Globus pallidus (tissue), 1 donor: ENCODE results near the gene JAZF1.
"Not testable (repeated sequence)": the region's sequence is repeated elsewhere in the genome, so short reads cannot be mapped to it uniquely, and the experiment has no call there.

ENCODE experiments used
- DNase-seq: peaks from one replicate; pipeline ENCODE4 v3.0.0-alpha.2; 2015; ENCODE audit warnings: low spot score

JAZF1 gene

DNA sequence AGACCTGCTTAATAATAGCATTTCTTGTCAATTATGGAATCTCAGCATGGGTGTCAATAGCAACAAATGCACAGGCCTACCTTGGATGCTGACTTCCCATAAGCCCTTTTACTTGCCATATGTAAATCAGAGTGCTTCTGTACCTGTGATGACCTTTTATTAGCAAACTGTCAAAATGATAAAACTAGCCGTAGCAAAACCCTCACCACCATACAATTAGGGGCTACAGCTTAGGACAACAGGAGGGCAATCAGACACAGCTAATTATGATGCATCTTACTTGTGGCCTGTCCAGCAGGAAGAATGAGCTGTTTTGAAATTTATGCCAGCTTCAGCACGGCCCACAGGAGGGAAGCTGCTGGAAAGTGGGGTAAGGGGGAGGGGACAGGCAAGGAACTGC lies 239.1 kb downstream of the JAZF1 start:
- DNase-seq, result no peak

DNA sequence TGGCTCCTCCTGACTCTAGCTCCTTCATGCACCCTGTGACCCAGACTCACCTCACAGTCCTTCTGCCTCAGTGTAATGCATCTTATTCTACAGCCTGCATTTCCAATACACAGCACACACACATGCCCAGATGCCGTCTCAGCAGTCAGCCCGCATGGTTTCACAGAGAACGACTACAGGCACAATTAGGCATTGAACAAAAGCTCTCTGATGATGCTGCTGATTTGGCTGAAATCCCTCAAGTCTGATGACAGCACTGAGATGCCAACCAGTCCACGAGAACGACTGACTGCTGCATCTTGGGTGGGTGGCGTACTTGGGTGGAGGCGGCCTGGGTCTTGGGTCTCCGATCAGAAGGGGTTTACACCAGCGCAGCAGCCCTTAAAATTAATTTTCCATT lies 240.3 kb downstream of the JAZF1 start:
- peak; percentile 92 for DNase-seq

DNA sequence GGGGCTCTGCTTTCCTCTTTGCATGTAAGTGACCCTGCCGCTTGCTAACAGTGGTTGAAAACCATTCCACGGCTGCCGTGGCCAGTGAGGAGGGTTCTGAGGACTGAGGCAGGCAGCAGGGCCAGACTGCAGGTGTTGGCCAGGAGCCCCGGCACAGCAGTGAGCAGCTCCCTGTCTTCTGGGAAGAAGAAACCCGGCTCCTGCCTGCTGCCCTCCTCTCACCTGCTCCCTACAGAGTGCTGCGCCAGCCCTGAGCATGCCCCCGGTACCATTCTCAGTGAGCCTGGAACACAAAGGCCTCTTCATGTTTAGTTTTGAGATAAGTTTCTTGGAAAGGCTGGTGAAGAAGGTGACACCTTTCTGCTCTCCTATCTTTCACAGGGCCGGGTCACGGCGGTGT lies 240.7 kb downstream of the JAZF1 start:
- no peak for DNase-seq

DNA sequence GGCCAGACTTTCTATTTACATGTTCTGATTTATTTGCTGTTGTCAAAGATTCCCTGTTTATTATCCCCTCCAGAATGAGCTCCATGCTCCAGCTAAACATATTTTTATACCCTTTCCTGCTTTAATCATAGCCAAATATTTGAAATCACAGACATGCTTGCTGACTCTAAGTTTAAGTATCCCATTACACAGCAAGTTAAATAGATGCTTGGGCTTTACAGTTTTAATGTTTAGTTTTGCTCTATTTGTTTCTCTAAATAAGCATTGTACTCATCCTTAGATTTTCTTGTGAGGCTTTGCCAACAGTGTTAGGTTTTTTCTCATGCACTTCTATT lies 243.9 kb downstream of the JAZF1 start:
- no peak for DNase-seq

DNA sequence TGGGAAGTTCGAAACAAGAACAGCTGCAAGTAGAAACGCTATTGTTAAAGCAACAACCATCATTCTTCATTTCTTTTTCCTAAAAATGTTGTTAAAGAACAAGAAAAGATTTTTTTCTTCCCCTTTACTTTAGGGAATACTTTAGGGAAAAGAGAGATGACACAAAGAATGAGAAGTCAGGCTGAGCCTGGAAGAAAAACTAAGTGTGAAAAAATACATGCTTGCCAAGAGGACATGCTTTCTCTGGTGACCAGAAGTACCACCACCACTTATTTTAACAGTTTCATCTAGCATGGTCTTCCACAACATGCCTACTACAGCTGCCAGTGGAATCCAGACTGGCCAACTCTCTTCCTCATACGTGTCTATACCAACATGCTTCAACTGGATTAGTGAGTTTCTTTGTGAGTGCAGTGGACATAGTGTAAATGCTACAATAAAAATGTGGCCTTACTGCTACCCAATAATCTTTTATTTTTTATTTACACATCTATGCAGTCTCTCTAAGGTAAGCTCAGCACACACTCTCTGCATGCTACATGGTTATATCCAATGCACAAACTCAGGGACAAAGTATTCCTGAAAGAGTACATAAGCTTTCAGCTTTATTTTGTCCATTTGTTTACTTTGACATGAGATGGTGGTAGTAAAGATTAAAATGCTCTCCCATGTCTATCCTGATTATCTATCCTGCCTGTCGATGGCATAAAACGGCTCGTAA lies 244.4 kb downstream of the JAZF1 start:
- DNase-seq, result no peak

DNA sequence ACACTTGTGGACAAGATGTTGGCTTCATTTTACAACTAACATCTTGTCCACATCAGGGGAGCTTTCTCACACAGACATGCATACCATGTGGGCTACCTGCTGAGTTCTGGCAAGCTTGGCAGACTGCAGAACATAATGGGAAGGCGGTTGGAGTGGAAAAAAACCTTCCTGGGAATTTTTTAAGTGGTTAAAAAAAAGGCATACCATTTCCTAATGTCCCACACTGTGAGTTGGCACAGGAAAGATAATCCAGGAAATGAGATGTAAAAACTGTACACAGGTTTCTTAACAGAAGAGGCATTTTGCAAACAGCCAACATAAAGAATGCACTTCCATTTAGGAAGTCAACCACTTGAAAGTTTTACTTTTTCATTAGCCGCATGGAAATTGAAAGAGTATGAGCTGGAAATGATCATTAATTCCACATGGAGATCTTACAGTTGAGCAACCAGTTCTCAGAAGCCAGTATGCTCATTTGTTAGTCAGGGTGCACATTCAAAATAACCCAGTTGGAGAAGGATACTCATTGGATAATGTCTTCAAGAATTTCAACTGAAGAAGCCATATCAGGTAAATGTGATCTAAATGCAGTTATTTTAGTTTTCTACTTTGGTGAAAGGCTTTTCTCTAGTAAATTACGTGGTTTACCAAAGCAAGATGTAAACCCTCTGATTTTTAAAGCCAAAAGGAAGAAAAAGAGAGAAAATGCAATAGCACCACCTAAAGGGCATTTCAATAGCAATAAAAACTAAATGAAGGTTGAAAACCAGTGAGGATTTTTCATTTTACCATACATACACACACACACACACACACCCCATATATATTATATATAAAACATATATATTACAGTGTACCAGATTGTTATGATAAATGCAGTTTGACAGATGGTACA lies 246.7 kb downstream of the JAZF1 start:
- no peak for DNase-seq

DNA sequence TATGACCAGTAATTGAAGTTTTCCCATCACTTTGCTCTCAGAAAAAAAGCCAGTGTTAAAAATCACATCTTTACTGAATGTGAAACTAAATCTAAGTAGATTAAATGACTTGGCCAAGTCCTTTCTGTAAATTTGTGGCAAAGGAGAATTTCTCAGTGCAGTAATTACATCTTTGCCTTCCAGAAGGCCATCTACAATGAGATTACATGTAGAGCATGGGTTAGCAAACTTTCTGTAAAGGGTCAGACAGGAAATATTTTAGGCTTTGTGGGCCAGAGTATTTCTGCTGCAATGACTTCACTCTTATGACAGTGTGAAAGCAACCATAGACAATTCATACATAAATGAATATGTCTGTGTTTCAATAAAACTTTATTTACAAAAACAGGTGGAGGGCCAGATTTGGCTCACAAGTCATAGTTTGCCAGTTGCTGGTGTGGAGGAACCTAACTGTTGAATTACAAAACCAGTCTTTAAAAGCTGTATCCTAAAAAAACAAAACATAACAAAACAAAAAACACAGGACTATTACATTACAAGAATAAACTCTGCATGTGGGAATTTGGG lies 249.6 kb downstream of the JAZF1 start:
- no peak for DNase-seq

DNA sequence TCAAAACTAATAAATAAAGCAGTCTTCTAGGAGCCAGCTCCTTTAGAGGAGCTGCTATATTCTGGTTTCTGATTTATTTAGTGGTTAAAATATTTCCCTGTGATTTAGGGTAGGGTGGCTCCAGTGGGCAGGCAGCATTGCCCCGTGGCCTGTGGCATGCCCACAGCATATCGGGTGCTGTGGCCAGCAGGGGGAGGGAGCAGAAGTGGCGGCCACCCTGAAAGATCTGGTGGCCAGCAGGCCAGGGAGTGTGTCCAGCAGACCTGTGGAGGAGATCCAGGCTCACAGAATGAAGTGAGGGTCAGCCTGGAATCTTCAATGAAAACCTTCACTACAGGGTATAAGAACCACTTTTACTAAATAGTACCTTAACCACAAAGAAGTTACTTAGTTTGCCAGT lies 251.5 kb downstream of the JAZF1 start:
- DNase-seq, result no peak

DNA sequence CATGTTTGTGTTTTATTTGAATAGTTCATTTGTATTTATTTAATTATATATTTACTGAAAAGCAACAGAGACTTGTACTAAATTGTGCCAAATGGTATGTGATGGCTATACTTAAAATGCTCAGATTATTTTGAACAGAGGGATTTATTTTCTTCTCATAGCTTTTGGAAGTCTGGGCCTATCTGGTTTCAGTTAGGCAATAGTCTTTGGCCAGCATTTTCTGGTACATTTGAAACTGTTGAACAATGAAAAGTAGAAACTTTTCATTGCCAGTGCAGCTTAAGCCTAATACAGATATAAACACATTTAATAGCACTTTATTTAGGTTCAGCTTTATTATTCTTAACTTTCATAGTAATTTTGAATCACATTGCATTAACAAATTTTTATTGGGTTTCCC lies 252.6 kb downstream of the JAZF1 start:
- DNase-seq, result no peak

DNA sequence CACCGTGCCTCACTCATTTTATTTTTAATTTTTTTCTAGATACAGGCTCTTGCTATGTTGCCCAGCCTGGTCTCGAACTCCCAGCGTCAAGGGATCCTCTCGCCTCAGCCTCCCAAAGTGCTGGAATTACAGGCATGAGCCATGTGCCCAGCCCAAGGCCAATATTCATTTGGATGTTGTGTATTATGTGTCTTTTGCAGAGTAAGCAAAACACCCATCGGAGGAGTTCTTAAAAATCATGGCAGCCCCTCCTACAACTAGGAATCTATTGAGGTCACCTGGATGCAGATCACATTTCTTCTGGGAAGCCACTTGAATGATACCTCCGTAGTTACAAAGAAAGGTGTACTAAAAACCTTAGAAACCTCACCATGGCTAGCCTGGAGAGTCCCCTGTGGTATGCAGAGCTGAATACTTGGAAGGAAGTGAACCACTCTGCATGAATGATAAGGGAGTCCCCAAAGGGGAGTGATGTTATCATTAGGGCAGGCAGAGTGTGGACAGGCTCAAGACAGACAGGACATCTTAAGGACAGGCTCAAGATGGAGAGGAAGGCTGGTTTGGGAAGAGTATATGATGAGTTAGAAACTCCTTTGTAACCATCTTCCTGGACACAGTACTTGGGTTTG lies 254.9 kb downstream of the JAZF1 start:
- DNase-seq, result no peak

DNA sequence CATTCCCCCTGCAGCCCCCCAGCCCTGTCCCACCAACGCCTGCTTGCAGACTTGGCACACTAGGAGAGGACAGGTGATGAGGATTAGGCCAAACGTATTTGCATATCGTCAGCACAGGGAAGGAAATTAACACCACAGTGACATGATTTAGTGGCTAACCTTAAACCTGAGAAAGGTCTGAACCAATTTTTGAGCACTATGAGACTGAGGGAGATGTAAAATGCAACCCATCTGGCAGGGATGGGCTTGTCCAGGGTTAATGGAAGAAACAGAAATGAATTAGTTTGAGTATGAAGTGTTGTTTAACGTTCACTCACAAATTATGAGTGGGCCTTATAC lies 257.0 kb downstream of the JAZF1 start:
- no peak for DNase-seq

DNA sequence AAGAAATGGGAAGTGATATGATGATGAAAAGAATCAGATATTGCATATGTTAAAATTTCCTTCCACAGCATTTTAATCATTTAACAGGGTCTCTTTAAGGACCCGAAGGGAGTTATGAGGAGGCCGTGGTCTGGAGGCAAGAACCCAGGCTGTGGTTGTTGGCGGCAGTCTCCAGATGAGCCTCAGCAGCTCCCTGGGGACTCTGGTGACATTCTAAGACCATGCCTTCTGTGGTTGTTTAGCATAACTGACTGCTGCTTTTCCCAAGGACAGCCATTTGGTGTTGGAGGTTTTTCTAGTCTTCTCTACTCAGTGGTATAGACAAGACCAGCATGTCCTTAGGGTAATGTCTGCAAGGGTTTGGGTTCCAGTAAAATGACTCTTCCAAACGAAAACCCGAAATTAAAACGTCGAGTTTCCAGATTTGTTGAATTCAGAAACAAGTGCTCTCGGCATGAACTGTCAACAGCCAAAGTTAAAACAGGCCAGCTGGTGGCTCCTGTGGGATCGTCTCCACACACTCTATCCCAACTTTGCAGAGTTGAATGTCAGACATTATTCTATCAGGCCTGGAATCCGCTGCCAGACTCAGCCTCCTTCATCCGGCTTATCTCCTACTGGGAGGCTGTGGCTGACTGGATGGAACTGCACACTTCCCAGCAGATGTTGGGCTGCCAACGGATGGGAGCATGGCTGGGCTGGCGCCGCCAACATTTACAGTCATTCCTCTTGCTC lies 257.5 kb downstream of the JAZF1 start:
- no peak for DNase-seq

DNA sequence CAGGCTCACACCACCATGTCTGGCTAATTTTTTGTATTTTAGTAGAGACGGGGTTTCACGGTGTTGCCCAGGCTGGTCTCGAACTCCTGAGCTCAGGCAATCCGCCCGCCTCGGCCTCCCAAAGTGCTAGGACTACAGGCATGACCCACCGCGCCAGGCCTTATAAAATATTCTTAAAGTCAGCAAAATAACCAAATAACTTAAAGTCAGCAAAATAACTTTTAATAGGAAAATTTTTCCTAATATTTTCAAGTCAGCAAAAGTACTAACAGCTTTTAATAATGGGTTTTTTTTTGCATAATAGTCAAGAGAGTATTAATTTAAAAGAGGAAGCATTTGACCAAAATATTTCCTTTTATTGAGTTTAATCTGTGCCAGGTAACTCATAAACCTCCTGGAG lies 258.2 kb downstream of the JAZF1 start:
- DNase-seq, result not testable (repeated sequence)

DNA sequence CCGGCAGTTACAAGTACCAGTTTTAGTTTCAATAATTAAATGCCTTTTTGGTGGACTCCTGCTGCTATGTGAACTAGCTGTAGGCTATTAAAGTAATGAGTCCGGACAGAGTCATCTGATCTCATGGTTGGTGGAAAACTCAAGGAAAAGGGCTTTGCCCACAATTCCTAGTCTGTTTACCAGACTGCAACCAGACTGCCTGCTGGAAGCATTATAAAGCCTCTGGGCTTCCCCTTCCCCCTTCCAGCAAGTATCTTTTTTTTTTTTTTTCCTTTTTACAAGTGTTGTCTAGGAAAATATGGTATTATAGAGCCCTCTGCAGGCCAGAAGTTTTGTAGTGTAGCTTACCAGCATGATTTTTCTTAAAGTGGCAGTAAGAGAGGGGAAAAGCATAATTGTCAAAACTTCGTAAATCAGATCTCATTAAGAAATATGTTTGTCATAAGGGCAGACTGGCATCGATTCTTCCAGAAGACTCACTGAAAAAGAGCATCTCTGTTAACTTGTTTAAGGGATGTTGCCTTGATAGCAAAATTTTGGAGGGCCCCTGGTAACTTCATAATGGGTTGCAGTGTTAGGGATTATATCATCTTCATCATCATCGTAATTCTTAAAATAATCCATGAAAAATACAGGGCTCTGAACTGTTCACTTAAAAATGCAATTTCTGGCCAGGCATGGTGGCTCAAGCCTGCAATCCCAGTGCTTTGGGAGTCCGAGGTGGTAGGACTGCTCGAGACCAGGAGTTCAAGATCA lies 259.3 kb downstream of the JAZF1 start:
- DNase-seq, result peak; percentile 84

DNA sequence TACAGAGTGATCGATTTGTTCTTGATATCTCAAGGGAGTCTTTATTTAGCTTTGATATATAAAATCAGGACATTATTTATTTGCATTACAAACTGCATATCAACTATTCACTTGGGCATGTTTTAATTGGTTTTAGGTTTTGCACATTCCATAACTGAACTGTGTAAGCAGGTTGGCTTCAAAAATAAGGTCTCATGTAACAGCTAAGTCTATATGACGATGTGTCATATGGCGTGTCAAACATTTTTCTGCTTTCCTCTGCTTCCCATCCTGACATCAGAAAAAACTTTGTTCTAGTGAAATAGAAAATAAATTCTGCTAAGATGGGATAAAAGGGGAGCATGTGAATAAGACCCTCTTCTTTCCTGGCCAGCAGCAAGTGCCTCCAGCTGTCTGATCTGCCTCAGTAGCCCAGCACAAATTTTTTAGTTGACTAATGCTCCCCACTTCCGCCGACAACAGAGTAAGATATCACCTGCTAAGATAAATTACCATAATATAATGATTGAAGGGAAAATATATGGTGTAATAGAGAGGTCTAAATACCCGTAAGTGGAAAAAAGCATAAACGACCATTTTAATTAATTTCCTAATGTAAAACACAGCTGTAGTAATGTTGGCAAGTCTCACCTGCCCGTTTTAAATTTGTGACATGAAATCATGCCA lies 260.2 kb downstream of the JAZF1 start:
- DNase-seq, result no peak

DNA sequence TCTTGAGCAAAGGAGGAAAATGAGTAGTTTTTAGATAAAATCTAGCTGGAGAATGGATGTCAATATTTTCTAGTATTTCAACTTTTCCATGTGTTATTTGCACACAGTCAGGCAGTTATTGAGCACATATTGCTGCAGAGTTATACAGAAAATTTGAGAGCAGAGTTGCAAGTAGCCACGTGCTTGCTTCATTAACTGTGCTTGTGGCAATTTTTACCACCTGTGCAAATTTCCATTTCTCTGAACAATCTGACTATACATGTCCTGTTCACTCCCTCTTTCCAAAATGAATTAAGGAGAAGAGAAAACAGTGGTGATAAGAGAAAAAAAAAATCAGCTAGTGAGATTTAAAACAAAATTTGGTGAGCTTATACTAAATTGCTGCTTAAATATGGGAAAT lies 262.1 kb downstream of the JAZF1 start:
- DNase-seq, result no peak

DNA sequence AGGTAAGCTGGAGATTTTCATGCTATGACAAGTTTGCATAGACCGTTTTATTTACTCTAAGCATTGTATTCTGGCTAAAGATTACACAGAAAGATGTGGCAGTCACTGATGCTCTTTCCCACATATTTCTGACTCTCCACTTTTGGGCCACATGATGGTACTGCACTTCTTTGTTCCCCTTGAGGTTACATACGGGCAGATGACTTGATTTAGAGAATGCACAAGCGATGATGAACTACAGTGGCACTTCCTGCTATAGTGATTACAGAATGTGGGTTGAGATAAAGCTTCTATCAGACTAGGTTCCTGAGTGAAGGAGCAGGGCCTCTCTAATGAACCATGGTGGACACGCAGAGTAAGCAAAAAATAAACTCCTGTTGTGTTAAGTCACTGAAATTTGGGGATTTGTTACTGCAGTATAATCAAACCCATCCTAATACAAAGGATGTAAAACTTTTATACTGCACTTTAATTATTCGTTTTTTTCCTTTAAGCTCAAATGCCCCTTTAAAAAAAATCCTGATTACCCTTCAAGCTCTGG lies 262.8 kb downstream of the JAZF1 start:
- no peak for DNase-seq

DNA sequence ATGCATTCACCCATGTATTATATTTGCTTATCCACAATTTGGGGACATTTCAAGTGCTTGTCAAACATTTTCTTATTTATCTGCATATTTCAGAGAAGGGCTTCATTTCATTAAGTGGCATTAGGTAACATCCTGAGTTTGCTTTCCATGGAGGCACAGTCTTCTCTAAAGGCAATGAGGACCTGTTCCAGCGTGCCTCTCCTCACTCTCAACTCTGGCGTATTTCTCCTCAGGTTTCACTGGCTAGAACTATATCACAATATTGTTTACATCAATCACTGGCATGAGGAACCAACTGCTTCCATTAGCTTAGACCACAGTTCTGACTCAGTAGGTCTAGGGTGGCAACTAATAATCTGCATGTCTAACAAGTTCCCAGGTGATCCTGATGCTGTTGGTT lies 263.5 kb downstream of the JAZF1 start:
- DNase-seq, result no peak

DNA sequence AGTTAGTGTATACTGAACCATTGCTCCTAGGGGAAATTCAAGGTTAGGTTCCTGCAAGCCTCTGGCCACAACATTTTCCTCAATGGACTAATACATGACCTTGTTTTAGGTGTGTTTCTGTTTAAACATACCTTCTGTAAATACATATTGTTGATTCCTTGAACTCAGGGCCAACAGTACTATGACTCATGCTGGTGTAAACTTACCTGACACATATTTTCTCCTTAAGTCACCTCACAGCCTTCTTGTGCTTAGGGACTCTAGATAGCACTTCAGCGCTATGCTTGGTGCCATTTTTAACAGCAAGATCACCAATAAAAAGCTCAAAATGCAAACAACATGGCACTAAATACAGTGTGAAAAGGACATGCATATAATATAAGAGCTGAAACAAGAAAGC lies 264.2 kb downstream of the JAZF1 start:
- no peak for DNase-seq

DNA sequence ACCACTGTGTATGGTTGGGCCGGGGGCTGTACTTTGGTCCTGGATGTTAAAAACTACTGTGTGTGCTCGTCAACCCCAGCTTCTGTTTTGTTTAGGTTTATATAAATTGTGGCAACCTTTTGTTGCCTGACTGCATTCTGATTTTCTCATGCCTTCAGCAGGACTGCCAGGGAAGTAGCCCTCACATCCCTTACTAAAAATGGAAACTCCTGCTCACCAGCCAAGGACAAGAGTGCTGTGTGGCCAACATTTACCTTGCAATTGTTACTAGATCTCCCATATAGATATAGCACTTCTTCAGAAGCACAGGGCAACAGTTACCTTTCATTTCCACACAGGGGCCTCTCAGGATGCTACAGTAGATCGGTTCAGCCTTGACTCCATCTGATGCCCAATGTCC lies 266.2 kb downstream of the JAZF1 start:
- no peak for DNase-seq

DNA sequence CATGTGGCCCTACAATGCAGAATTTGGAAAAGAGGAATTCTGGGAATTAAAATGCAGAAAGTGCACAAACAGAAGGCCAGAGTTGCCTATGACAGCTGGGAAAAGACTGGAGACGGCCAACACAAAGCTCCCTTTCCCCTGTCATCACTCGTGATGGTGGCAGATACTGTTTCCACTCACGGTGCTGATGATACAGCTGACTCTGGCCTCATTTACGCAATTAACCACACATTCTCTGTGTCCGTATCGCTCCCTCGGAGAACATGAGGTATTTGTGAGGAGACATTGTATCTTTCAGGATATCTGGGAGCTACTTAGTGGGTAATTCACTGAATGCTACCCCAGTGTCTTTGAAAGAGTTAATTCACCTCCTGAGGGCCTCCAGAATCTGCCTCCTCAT lies 267.8 kb downstream of the JAZF1 start:
- no peak for DNase-seq
